ENCODE data around the gene NEDD4.

- TF ChIP-seq EZH2 (IDR thresholded peaks at IDR 0.05; ENCODE audit: insufficient read depth, poor library complexity, severe bottlenecking) (no peak), EZH2phosphoT487 (IDR thresholded peaks at IDR 0.05; ENCODE audit: insufficient read depth, low read depth) (no peak)
Measured at GRCh38 chr15:56042498-56042897, 49.1 kb upstream of the NEDD4 start.

Data from GM23248 (cell line).